Cerebellar nuclear complex (tissue), 1 donor: ENCODE results near the gene PRRT2.
"Not testable (repeated sequence)": the region's sequence is repeated elsewhere in the genome, so short reads cannot be mapped to it uniquely, and the experiment has no call there.

Experiments
- DNase-seq, 2 experiments: peaks; one replicate each; lab custom pipeline; 2025; lab: John Stamatoyannopoulos, UW

Gene PRRT2

DNA sequence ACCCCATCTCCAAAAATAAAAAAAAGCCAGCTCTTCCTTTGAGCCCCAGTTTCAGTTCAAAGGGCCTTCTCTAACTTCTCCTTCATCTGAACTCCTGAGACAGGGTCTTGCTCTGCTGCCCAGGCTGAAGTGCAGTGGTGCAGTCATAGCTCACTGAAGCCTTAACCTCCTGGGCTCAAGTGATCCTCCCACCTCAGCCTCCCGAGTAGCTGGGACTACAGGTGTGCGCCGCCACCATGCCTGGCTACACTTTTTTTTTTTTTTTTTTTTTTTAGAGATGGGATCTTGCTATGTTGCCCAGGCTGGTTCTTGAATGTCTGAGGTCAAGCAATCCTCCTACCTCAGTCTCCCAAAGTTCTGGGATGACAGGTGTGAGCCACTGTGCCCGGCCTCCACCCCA lies 21.2 kb downstream of the PRRT2 start:
- not testable (repeated sequence) for DNase-seq

- no peak for DNase-seq
These were observed 22.1 kb downstream of the PRRT2 start for GRCh38 chr16:29834079-29834478.

- no peak for DNase-seq
These were observed 23.9 kb downstream of the PRRT2 start for GRCh38 chr16:29835926-29836325.

DNA sequence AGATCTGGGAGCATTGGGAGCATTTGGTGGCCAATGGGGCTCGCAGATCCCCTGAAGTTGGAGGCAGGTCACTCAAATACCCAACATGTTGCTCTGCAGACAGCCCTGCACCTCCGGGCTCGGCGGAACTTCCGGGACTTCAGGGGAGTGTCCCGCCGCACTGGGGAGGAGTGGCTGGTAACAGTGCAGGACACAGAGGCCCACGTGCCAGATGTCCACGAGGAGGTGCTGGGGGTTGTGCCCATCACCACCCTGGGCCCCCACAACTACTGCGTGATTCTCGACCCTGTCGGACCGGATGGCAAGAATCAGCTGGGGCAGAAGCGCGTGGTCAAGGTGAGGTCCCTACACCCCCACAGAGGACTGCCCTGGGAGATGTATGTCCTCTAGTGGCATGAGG lies 24.6 kb downstream of the PRRT2 start:
- DNase-seq: no peak

GRCh38 chr16:29837841-29838240 lies 25.8 kb downstream of the PRRT2 start:
- DNase-seq: no peak

GRCh38 chr16:29839822-29840221 lies 27.8 kb downstream of the PRRT2 start:
- no peak for DNase-seq

DNA sequence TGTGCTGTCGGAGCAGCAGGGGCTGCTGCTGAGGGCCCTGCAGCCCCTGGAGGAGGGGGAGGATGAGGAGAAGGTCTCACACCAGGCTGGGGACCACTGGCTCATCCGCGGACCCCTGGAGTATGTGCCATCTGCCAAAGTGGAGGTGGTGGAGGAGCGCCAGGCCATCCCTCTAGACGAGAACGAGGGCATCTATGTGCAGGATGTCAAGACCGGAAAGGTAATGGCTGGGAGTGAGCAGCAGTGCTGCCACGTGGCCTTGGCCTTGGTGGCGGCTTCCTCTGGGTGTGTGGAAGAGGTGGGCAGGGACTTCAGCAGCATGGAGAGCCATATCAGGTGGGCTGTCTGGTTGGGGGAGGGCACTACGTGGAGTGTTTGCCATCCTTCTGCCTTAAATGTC lies 28.2 kb downstream of the PRRT2 start:
- DNase-seq: no peak

DNA sequence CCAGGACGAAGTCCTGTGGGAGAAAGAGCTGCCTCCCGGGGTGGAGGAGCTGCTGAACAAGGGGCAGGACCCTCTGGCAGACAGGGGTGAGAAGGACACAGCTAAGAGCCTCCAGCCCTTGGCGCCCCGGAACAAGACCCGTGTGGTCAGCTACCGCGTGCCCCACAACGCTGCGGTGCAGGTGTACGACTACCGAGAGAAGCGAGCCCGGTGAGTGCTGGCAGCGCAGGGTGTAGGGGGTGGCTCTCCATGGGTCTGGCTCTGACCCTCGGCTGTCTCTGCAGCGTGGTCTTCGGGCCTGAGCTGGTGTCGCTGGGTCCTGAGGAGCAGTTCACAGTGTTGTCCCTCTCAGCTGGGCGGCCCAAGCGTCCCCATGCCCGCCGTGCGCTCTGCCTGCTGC lies 29.6 kb downstream of the PRRT2 start:
- no peak for DNase-seq

- no peak for DNase-seq
These were observed 30.8 kb downstream of the PRRT2 start for GRCh38 chr16:29842732-29843346.

DNA sequence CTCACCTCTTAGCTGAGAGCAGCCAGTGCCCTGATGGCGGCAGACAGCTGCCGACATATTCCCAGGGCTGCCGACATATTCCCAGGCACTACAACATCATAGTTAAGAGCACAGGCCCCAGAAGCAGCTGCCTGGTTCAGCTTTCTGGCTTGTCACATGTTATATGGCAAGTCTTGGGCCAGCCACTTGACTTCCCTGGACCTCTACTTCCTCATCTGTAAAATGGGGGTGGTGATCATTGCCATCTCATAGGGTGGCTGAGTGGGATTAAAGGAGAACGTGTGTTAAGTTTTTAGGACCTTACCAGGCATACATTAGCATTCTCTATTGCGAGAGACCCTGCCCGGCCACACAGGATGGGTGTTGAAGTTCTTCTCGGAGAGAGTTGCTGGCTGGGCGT lies 31.9 kb downstream of the PRRT2 start:
- DNase-seq: no peak

- peak in 1 of 2 experiments; percentile 21 for DNase-seq
These were observed 32.8 kb downstream of the PRRT2 start for GRCh38 chr16:29844575-29845331.

DNA sequence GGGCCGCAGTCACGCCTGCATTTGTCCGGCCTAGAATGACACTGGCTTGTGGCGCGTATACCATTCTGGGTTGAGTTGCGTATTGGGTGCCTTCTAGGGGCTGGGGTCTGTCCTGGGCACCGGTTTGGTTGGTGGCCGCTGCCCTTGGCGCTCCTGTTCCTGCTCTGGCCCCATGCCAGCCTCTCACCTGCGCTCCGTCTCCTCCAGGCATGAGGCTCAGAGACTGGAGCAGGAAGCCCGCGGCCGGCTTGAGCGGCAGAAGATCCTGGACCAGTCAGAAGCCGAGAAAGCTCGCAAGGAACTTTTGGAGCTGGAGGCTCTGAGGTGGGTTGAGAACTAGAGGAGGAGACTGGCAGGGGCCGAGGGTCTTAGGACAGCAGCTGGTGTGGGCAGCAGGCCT lies 33.7 kb downstream of the PRRT2 start:
- no peak for DNase-seq

- DNase-seq: no peak
These were observed 36.7 kb downstream of the PRRT2 start for GRCh38 chr16:29848420-29849297.

GRCh38 chr16:29849505-29849904 lies 37.5 kb downstream of the PRRT2 start:
- no peak for DNase-seq

GRCh38 chr16:29850998-29851397 lies 39.0 kb downstream of the PRRT2 start:
- no peak for DNase-seq

GRCh38 chr16:29852654-29853053 lies 40.7 kb downstream of the PRRT2 start:
- DNase-seq: peak; percentile 31 to 69

GRCh38 chr16:29854520-29855100 lies 42.6 kb downstream of the PRRT2 start:
- no peak for DNase-seq

- DNase-seq: no peak
These were observed 45.3 kb downstream of the PRRT2 start for GRCh38 chr16:29857133-29857760.

DNA sequence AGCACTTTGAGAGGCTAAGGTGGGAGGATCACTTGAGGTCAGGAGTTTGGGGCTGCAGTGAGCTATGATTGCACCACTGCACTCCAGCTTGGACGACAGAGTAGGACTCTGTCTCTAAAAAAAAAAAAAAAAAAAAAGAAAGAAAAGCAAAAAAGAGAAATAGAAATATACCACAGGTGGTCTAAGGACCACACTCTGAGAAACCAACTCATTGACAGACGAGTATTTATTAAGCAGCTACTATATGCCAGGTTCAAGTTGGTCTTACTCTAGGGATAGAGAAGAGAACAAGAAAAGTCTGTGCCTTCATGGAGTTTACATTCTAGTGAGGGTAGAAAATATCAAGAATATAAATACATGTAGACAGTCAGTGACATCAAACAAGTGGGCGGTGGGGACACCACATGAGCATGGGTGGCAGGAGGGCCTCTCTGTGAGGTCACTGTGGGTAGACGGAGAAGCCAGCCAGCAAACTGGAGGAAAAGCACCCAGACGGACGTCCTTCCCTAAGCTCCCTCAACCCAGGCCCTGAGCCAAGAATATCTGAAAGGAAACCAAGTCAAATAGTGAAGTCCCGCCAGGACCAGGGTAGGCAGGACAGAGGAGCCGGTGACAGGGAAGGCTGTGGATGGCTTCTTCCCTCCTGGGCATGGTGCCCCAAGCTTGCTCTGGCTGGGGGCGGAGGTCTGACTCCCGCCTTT lies 46.3 kb downstream of the PRRT2 start:
- no peak for DNase-seq

GRCh38 chr16:29858974-29859373 lies 47.0 kb downstream of the PRRT2 start:
- no peak for DNase-seq

DNA sequence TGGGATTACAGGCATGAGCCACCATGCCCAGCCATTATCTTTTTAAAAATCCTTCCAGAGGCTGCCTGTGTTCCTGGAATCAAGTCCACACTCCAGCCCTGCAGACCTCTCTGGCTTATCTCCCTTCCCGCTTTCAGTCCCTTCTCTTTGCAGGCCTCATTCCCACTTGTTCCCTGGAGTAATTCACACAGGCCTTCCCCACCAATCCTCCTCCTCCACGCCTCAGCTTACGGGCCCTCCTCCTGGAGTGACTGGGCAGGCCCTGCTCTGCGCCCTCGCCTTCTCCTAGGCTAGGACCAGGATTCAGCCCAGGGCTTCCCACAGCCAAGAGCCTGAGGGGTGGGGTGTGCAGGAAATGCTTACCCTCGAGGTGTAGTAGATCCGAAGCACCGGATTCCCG lies 48.2 kb downstream of the PRRT2 start:
- no peak for DNase-seq
